Measurements from ENCODE around the gene CLCA2. TPM values are rescaled to one million over a fixed set of nuclear protein-coding genes. Genes with fewer than 3 reads are reported as not detected.

The CLCA2 gene
- total RNA-seq, 1 donor from 2014 or later = 0.60 TPM

DNA sequence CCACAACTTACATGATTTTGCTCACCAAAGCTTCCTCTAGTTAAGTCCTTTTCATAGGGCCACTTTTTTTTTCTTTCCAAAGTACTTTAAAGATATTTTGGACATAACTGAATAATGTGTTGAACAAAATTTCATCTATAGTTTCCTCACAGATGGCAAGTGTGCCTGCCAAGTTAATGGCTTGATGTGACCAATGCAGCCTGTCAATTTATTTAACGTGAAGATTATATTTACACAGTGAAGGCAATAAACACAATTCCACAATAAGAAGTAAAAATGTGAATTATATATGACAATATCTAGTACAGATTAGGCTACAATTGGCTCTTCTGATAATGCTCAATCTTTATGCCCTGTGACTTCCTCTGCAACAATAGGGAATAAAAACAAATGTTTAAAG, 18.0 kb downstream of the CLCA2 start:
- Mint-ChIP-seq H3K4me3 (no peak overlapping the region), H3K27ac (no peak overlapping the region), H3K27me3 (peaks cover 11% of the 10 kb centered on the region), H3K36me3 (no peaks in the 10 kb centered on the region), H3K4me1 (ENCODE audit: unreplicated experiment) (no peaks in the 10 kb centered on the region), H3K9me3 (no peaks in the 10 kb centered on the region)
- DNase-seq (ENCODE audit: extremely low spot score, unreplicated experiment) = no peak
- TF ChIP-seq, protein P1, sequence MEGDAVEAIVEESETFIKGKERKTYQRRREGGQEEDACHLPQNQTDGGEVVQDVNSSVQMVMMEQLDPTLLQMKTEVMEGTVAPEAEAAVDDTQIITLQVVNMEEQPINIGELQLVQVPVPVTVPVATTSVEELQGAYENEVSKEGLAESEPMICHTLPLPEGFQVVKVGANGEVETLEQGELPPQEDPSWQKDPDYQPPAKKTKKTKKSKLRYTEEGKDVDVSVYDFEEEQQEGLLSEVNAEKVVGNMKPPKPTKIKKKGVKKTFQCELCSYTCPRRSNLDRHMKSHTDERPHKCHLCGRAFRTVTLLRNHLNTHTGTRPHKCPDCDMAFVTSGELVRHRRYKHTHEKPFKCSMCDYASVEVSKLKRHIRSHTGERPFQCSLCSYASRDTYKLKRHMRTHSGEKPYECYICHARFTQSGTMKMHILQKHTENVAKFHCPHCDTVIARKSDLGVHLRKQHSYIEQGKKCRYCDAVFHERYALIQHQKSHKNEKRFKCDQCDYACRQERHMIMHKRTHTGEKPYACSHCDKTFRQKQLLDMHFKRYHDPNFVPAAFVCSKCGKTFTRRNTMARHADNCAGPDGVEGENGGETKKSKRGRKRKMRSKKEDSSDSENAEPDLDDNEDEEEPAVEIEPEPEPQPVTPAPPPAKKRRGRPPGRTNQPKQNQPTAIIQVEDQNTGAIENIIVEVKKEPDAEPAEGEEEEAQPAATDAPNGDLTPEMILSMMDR (conservative IDR thresholded peaks at IDR 0.05) = no peak

DNA sequence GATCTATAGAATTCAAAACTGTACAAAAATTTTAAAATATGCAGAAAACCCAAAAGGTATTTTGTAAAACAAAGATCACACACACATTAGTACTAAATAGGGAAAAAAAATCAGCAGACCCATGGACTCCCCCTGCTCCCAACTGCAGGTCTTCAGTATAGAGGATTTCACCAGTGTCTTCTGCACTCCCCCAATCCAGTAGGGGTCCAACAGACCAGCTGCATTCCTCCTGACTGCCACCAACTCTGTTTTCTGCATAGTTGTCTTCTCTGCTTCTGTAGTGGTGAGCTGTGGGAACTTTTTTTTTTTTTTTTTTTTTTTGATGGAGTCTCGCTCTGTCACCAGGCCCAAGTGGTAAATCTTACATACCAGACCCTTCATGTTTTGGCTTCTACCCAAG, 21.9 kb downstream of the CLCA2 start:
- no peaks in the 10 kb centered on the region for H3K9me3 Mint-ChIP-seq
- no peak for DNase-seq (ENCODE audit: extremely low spot score, unreplicated experiment)

DNA sequence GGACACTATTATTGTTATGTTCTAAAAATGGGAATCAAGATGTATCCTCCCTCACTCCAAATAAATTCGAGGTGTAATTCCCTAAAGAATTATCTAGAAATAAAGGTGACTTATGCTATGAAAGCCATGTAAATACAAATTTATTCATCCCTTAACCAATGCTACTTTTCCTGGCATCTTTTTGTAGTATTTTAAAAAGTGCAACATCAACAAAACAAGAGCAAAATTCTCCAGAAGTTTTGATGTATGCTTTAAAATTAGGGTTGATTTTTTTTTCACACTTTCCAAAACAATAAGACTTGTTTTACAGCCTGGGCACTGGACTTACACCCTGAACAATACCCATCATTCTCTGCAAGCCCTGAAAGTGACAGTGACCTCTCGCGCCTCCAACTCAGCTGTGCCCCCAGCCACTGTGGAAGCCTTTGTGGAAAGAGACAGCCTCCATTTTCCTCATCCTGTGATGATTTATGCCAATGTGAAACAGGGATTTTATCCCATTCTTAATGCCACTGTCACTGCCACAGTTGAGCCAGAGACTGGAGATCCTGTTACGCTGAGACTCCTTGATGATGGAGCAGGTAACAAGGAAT, 23.3 kb downstream of the CLCA2 start:
- Mint-ChIP-seq H3K9me3 (no peaks in the 10 kb centered on the region), H3K36me3 (no peaks in the 10 kb centered on the region), H3K4me1 (ENCODE audit: unreplicated experiment) (no peaks in the 10 kb centered on the region), H3K4me3 (no peak overlapping the region), H3K27me3 (no peaks in the 10 kb centered on the region), H3K27ac (no peak overlapping the region)
- DNase-seq (ENCODE audit: extremely low spot score, unreplicated experiment) = no peak
- TF ChIP-seq, protein P1 (conservative IDR thresholded peaks at IDR 0.05) = no peak

More for the DNA sequence above, 21.9 kb downstream of the CLCA2 start:
- Mint-ChIP-seq H3K36me3 (no peaks in the 10 kb centered on the region), H3K27ac (no peak overlapping the region), H3K27me3 (no peaks in the 10 kb centered on the region), H3K4me3 (no peak overlapping the region), H3K4me1 (ENCODE audit: unreplicated experiment) (no peaks in the 10 kb centered on the region)
- TF ChIP-seq, protein P1 (conservative IDR thresholded peaks at IDR 0.05) = no peak

DNA sequence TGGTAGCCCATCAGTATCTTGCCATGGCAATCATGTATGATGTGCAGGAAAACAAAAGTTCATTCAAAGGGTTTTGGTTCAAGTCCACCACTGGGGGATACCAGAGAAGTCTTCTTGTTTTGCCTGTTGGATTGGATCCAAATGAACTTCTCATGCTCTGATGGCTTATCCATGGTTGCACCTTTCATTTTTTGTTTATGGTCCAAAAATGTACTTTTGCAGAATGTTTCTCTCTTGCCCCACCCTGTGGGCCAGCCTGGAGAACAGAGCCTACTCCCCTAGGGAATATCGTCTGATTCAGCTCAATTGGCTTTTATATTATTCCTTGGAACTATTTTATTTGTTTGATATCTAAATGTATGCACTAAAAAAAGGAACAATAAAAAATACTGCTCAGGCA, 24.7 kb downstream of the CLCA2 start:
- no peaks in the 10 kb centered on the region for H3K9me3 Mint-ChIP-seq
- DNase-seq (ENCODE audit: extremely low spot score, unreplicated experiment) = no peak
- H3K4me3 Mint-ChIP-seq = no peak overlapping the region
- H3K27me3 Mint-ChIP-seq = no peaks in the 10 kb centered on the region
- TF ChIP-seq, protein P1 (conservative IDR thresholded peaks at IDR 0.05) = no peak
- no peak overlapping the region for H3K27ac Mint-ChIP-seq
- no peaks in the 10 kb centered on the region for H3K4me1 Mint-ChIP-seq (ENCODE audit: unreplicated experiment)
- H3K36me3 Mint-ChIP-seq = no peaks in the 10 kb centered on the region

DNA sequence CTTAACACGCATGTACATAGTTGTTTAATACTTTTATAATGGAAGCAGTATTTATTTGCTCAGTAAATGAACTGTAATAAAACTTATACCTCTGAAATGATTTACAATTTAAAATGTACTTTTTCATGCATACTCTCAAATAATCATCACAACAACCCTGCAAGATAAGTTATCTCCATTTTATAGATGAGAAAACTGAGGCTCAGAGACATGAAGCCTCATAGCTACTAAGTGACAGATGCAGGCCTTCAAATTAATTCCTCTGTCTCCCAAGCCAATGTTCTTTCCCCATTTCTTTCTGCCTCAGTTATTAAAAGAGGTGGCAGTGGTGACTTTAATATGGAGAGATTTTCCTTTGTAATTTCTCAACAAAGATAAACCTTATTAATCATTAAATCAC, 25.1 kb downstream of the CLCA2 start:
- H3K27ac Mint-ChIP-seq = no peak overlapping the region
- H3K36me3 Mint-ChIP-seq = no peaks in the 10 kb centered on the region
- no peaks in the 10 kb centered on the region for H3K4me1 Mint-ChIP-seq (ENCODE audit: unreplicated experiment)
- no peaks in the 10 kb centered on the region for H3K9me3 Mint-ChIP-seq
- TF ChIP-seq, protein P1 (conservative IDR thresholded peaks at IDR 0.05) = no peak
- H3K27me3 Mint-ChIP-seq = no peaks in the 10 kb centered on the region
- H3K4me3 Mint-ChIP-seq = no peak overlapping the region
- no peak for DNase-seq (ENCODE audit: extremely low spot score, unreplicated experiment)

DNA sequence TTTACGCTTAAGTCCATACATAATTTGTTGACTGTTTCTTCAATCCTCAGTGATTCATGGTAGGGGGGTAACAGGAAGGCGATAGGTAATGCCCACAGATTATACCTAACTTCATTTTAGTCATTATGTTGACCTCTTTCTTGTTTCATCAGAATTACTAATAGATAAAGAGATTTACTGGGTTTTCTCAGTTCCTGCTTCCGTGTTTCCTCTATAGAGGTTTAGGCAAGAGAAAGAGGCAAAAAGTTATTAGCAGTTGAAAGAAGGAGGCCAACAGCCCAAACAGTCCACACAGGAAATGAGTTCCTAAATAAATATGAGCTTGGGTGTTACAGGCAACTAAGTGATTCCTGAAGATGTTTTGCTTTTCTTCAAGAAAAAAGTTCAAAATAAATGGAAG, 26.9 kb downstream of the CLCA2 start:
- TF ChIP-seq, protein P1 (conservative IDR thresholded peaks at IDR 0.05) = no peak

More for the DNA sequence above, 26.9 kb downstream of the CLCA2 start:
- no peak for DNase-seq (ENCODE audit: extremely low spot score, unreplicated experiment)
- Mint-ChIP-seq H3K9me3 (no peaks in the 10 kb centered on the region), H3K4me3 (no peak overlapping the region), H3K36me3 (no peaks in the 10 kb centered on the region), H3K4me1 (ENCODE audit: unreplicated experiment) (no peaks in the 10 kb centered on the region), H3K27me3 (no peaks in the 10 kb centered on the region), H3K27ac (no peak overlapping the region)

Measured in type B pancreatic cell (in vitro differentiated cells).